GM15510 (cell line): ENCODE results near the gene SNX10.

Experiments used
- POLR2A ChIP-seq: IDR thresholded peaks from 3 replicates; pipeline ENCODE4 v1.6.1; 2011; ENCODE audit warnings: borderline replicate concordance; ENCODE audit not compliant: insufficient read length; ENCODE audit errors: extremely low read depth

The SNX10 gene

GRCh38 chr7:26368542-26368941 is 76.9 kb downstream of the SNX10 start:
- TF ChIP-seq POLR2A, result no peak

DNA sequence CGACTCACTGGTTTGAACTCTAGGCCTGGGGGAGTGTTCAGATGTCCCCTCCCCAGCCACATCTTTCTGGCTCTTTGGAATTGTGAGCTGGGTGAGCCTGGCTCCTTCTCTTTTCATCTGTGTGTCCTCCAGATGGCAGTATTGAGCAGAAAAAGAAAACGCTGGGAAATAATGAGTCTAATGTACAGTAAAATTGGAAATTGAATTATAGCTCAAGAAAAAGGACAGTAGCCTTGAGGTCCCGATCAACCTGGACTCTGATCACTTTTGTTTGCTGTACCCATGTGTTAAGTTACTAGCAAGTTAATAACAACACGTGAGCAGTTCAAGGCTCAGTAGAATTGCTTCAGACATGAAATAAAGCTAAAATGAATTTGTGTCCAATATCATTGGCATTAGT is 77.9 kb downstream of the SNX10 start:
- no peak for TF ChIP-seq POLR2A

GRCh38 chr7:26370011-26370410 is 78.3 kb downstream of the SNX10 start:
- no peak for TF ChIP-seq POLR2A

DNA sequence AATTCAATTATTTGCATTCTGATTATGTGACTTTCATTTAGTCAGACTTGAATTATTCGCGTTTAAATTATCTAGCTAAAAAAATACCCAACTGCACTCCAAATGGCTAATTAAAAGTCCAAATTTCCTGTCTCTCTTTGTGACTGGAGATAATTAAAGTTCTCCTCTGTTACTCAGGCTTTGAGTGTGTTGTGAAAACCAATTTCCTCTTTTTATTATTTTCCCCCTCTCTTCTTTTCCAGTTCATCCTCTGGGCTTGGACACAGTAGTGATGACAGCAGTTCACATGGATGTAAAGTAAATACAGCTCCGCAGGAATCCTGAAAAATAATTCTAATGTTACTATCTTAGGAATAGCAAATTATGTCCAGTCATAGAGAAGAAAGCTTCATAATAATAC is 80.6 kb downstream of the SNX10 start:
- no peak for TF ChIP-seq POLR2A

DNA sequence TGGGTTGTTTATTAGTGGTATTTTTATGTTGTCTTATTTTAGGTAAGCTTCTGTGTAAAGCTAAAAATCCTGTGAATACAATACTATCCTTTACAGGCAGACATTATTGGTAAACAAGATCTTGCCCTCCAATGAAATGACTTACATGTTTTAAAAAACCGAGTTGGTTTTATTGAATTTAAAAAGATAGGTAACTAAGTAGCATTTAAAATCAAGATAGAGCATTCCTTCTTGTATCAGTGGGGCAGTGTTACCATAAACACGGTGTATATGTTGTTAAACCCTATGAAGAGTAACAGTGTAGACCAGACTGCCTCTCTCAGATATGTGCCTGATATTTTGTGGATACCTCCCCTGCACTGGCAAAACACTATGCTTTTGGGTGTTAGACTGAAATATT is 81.0 kb downstream of the SNX10 start:
- no peak for TF ChIP-seq POLR2A

DNA sequence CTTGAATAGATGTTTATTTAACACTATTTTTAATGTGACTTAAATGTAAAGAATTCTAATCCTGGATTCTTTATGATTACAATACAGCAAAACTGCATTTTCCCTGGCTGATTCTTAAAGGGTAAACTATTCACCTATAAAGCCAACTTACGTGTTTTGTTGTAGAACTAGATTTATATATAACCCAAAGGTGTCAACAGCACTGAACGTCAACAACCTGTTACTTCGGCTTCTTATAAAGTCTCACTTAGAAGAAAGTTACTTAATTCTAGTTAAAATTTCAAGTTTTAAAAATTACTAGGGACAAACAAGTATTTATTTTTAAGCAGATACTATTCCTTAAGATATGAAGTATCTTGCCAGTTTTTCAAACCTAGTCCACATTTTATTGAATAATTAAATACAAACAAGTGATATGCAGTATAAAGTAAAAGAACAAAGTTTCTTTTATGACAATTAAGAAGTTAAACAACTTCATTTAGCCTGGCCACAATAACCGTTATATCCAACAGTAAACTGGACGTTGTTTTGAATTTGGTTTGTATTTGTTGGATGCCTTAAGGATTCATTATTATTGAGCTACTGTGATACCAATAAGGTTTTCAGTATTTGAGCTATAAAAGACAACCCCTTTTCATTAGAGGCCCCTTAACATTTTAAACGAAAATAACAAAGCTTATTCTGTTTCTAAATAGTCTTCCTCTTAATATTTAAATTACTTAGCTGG is 83.1 kb downstream of the SNX10 start:
- TF ChIP-seq POLR2A, result no peak

GRCh38 chr7:26375726-26376174 is 84.1 kb downstream of the SNX10 start:
- TF ChIP-seq POLR2A, result no peak

- TF ChIP-seq POLR2A, result no peak
Measured at GRCh38 chr7:26376175-26376917, 84.7 kb downstream of the SNX10 start.

GRCh38 chr7:26378016-26378415 is 86.4 kb downstream of the SNX10 start:
- no peak for TF ChIP-seq POLR2A

GRCh38 chr7:26379711-26380110 is 88.0 kb downstream of the SNX10 start:
- TF ChIP-seq POLR2A, result no peak

- TF ChIP-seq POLR2A, result no peak
Measured at GRCh38 chr7:26381476-26382353, 90.1 kb downstream of the SNX10 start.

DNA sequence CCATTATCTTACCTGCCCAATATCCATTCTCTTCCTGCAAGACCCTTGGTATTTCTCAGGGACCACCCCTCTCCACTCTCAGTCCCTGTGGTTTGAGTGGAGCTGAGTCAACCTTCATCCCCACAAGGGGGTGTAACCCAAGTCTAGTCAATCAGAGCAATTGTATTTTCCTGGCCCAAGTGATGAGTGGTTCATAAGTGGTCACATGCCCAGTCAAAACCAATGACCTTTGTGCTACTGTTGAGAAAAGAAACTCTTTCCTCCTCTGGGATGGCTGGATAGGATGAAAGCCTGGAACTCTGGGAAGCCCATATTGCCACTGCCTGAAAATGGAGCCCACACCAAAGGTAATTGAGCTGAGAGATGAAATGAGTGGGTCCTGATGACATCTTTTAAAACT is 93.6 kb downstream of the SNX10 start:
- no peak for TF ChIP-seq POLR2A

GRCh38 chr7:26387731-26388130 is 96.1 kb downstream of the SNX10 start:
- no peak for TF ChIP-seq POLR2A

DNA sequence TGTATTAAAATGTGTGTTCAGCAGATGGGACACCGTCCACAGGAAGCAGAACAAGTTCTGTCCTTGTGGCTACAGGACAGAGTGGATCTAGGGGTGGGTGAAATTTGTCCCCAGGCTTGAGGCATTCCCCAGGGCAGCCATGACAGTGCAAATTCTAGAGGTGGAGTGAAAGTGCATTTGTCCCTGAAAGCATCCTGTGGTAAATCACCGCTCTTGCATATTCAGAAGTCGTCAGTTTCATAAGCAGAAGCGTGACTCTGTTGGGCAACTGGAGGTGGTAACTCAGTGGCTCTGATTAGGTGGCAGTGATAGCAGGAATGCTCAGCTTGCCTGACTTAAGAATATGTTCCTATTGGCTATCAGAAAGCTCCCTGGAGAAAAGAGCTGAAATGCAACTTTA is 96.6 kb downstream of the SNX10 start:
- TF ChIP-seq POLR2A, result no peak

- no peak for TF ChIP-seq POLR2A
Measured at GRCh38 chr7:26390016-26390415, 98.4 kb downstream of the SNX10 start.
